ENCODE results near the gene DNAJC5.

- TF ChIP-seq TCF7L2 (IDR thresholded peaks at IDR 0.05; ENCODE audit: low read depth, low read length), result no peak
- TF ChIP-seq CTCF (IDR thresholded peaks at IDR 0.05), result no peak
- no peak for TF ChIP-seq REST (IDR thresholded peaks at IDR 0.05; ENCODE audit: insufficient read depth in 1 of 2, low read depth in 2 of 2, low read length in 1 of 2)
Measured at GRCh38 chr20:63898882-63899558, 4.1 kb downstream of the DNAJC5 start.

All from Panc1 (cell line).